LNCAP (cell line): ENCODE results near the gene SP9.

Experiments
- CTCF ChIP-seq: fragments of 450-650 bp; IDR thresholded peaks from 2 replicates; pipeline ENCODE4 v1.5.1; 2017; ENCODE audit warnings: mild to moderate bottlenecking

The SP9 gene

GRCh38 chr2:174343623-174344455 is 9.1 kb downstream of the SP9 start:
- no peak for TF ChIP-seq CTCF

GRCh38 chr2:174344716-174345461 is 10.1 kb downstream of the SP9 start:
- TF ChIP-seq CTCF: peak; percentile 44; the same call in 1 of the 2 replicates

GRCh38 chr2:174350018-174350417 is 15.3 kb downstream of the SP9 start:
- peak; percentile 61 for TF ChIP-seq CTCF

GRCh38 chr2:174350593-174351181 is 15.9 kb downstream of the SP9 start:
- no peak for TF ChIP-seq CTCF

- no peak for TF ChIP-seq CTCF
These were observed 18.2 kb downstream of the SP9 start for GRCh38 chr2:174353004-174353403.

GRCh38 chr2:174356347-174356746 is 21.6 kb downstream of the SP9 start:
- no peak for TF ChIP-seq CTCF

- TF ChIP-seq CTCF: no peak
These were observed 28.2 kb downstream of the SP9 start for GRCh38 chr2:174362949-174363348.
